GM10847 (cell line): Measurements from ENCODE around the gene PLXNA1.

Source experiments
- POLR2A ChIP-seq: IDR thresholded peaks from 2 replicates; pipeline ENCODE4 v1.6.1; 2011; ENCODE audit not compliant: insufficient read length; ENCODE audit errors: extremely low read depth

The PLXNA1 gene

GRCh38 chr3:126988451-126989021 lies 5.6 kb downstream of the PLXNA1 start:
- TF ChIP-seq POLR2A: no peak

GRCh38 chr3:126989316-126990023 lies 6.6 kb downstream of the PLXNA1 start:
- no peak for TF ChIP-seq POLR2A

- no peak for TF ChIP-seq POLR2A
These were observed 7.2 kb downstream of the PLXNA1 start for GRCh38 chr3:126990024-126990700.

GRCh38 chr3:126990890-126991289 lies 8.0 kb downstream of the PLXNA1 start:
- TF ChIP-seq POLR2A: no peak

GRCh38 chr3:126991366-126992200 lies 8.7 kb downstream of the PLXNA1 start:
- no peak for TF ChIP-seq POLR2A

GRCh38 chr3:126992216-126992615 lies 9.3 kb downstream of the PLXNA1 start:
- TF ChIP-seq POLR2A: no peak

GRCh38 chr3:126992776-126993175 lies 9.9 kb downstream of the PLXNA1 start:
- no peak for TF ChIP-seq POLR2A

- no peak for TF ChIP-seq POLR2A
These were observed 10.5 kb downstream of the PLXNA1 start for GRCh38 chr3:126993436-126993835.

- TF ChIP-seq POLR2A: no peak
These were observed 11.8 kb downstream of the PLXNA1 start for GRCh38 chr3:126994661-126995245.

- no peak for TF ChIP-seq POLR2A
These were observed 12.4 kb downstream of the PLXNA1 start for GRCh38 chr3:126995254-126995780.

GRCh38 chr3:126995926-126996512 lies 13.1 kb downstream of the PLXNA1 start:
- no peak for TF ChIP-seq POLR2A

- no peak for TF ChIP-seq POLR2A
These were observed 14.0 kb downstream of the PLXNA1 start for GRCh38 chr3:126996905-126997304.

GRCh38 chr3:126997455-126998038 lies 14.6 kb downstream of the PLXNA1 start:
- TF ChIP-seq POLR2A: no peak

GRCh38 chr3:126998320-126998719 lies 15.4 kb downstream of the PLXNA1 start:
- TF ChIP-seq POLR2A: no peak
